Hindlimb muscle (tissue), 1 donor: ENCODE measurements around the gene TSPAN16. TPM values are rescaled to one million over a fixed set of nuclear protein-coding genes. Genes with fewer than 3 reads are reported as not detected.
"Not testable (repeated sequence)": the region's sequence is repeated elsewhere in the genome, so short reads cannot be mapped to it uniquely, and the experiment has no call there.

Experiments used
- DNase-seq: peaks from one replicate; pipeline ENCODE4 v3.0.0-alpha.2; 2013
- polyA plus RNA-seq: library from polyadenylated mRNA; unstranded; fragments of 120-200 nt; gene quantifications from one replicate; pipeline ENCODE4 v1.2.1, GENCODE V29; 2013; ENCODE audit not compliant: insufficient read length

TSPAN16 gene
- polyA plus RNA-seq, 1 donor, result not detected

GRCh38 chr19:11347546-11348039 is 51.6 kb downstream of the TSPAN16 start:
- DNase-seq, result no peak

- no peak for DNase-seq
Observed at GRCh38 chr19:11349171-11349570, 53.2 kb downstream of the TSPAN16 start.

GRCh38 chr19:11354102-11354501 is 58.1 kb downstream of the TSPAN16 start:
- DNase-seq, result not testable (repeated sequence)

- DNase-seq, result peak; percentile 91
Observed at GRCh38 chr19:11355160-11356073, 59.5 kb downstream of the TSPAN16 start, which contains the start of gene PLPPR2. Gene PLPPR2, plus strand, starts transcription at chr19:11355432. Its CDS starts 2,242 bp downstream, at chr19:11357674.

- DNase-seq, result no peak
Observed at GRCh38 chr19:11356074-11356397, 60.1 kb downstream of the TSPAN16 start.

- no peak for DNase-seq
Observed at GRCh38 chr19:11356676-11357550, 61.0 kb downstream of the TSPAN16 start.

- DNase-seq, result no peak
Observed at GRCh38 chr19:11359421-11359820, 63.5 kb downstream of the TSPAN16 start.

GRCh38 chr19:11361037-11361770 is 65.2 kb downstream of the TSPAN16 start:
- no peak for DNase-seq

GRCh38 chr19:11361771-11362731 is 66.1 kb downstream of the TSPAN16 start:
- no peak for DNase-seq

GRCh38 chr19:11363881-11364280 is 67.9 kb downstream of the TSPAN16 start:
- no peak for DNase-seq

GRCh38 chr19:11364296-11364904 is 68.4 kb downstream of the TSPAN16 start:
- DNase-seq, result no peak

GRCh38 chr19:11364935-11365334 is 69.0 kb downstream of the TSPAN16 start:
- no peak for DNase-seq

Other genes with a start within 250 kb of the TSPAN16 start
- gene LDLR, start 206.7 kb upstream of the TSPAN16 start, polyA plus RNA-seq, result 20.4 TPM
- 10.2 TPM for gene SPC24, start 140.4 kb upstream of the TSPAN16 start, polyA plus RNA-seq
- 116 TPM for gene KANK2, start 98.6 kb upstream of the TSPAN16 start, polyA plus RNA-seq
- 2.9 TPM for gene ANGPTL8, start 56.5 kb upstream of the TSPAN16 start, polyA plus RNA-seq
- gene DOCK6, start 33.6 kb upstream of the TSPAN16 start, polyA plus RNA-seq, result 45.9 TPM
- gene RAB3D, start 43.5 kb downstream of the TSPAN16 start, polyA plus RNA-seq, result 6.3 TPM
- 48.5 TPM for gene TMEM205, start 50.1 kb downstream of the TSPAN16 start, polyA plus RNA-seq
- gene CCDC159, start 50.4 kb downstream of the TSPAN16 start, polyA plus RNA-seq, result 10.9 TPM
- gene PLPPR2, start 59.3 kb downstream of the TSPAN16 start, polyA plus RNA-seq, result 12.7 TPM
- gene SWSAP1, start 78.5 kb downstream of the TSPAN16 start, polyA plus RNA-seq, result 1.3 TPM
- 4.4 TPM for gene EPOR, start 88.2 kb downstream of the TSPAN16 start, polyA plus RNA-seq
- 0.15 TPM for gene RGL3, start 123.2 kb downstream of the TSPAN16 start, polyA plus RNA-seq
- 0.30 TPM for gene ODAD3, start 139.0 kb downstream of the TSPAN16 start, polyA plus RNA-seq
- gene PRKCSH, start 139.5 kb downstream of the TSPAN16 start, polyA plus RNA-seq, result 192 TPM
- not detected for gene ELAVL3, start 184.9 kb downstream of the TSPAN16 start, polyA plus RNA-seq
- gene ZNF653, start 209.7 kb downstream of the TSPAN16 start, polyA plus RNA-seq, result 6.7 TPM
- gene ECSIT, start 233.0 kb downstream of the TSPAN16 start, polyA plus RNA-seq, result 54.1 TPM
- 43.0 TPM for gene CNN1, start 242.7 kb downstream of the TSPAN16 start, polyA plus RNA-seq